ENCODE measurements around the gene NCOR1.

- no peak for TF ChIP-seq CTCF (IDR thresholded peaks at IDR 0.05 in 2 of 3, conservative IDR thresholded peaks at IDR 0.05 in 1 of 3; ENCODE audit: control insufficient read depth in 2 of 3, extremely low read depth in 1 of 3, insufficient read depth in 1 of 3, low read depth in 3 of 3, low read length in 3 of 3)
- no peak for TF ChIP-seq BACH1 (IDR thresholded peaks at IDR 0.05; ENCODE audit: borderline replicate concordance)
- TF ChIP-seq GABPA (IDR thresholded peaks at IDR 0.05; ENCODE audit: low read depth), result no peak
These were observed 40.2 kb upstream of the NCOR1 start for GRCh38 chr17:16255481-16255921.

Data from GM12878 (cell line).